Loucy (cell line): ENCODE measurements around the gene FSTL5.

Source experiments
- H2AFZ ChIP-seq: fragments of 200-600 bp; sonication (generic); 2 replicates; pipeline ENCODE4 v1.6.0; 2016; ENCODE audit warnings: antibody characterized with exemption, mild to moderate bottlenecking, low read length, moderate library complexity
- H3F3A ChIP-seq: fragments of 200-600 bp; 2 replicates; pipeline ENCODE4 v1.6.0; 2016; ENCODE audit warnings: antibody characterized with exemption, low read depth, mild to moderate bottlenecking
- H3K27me3 ChIP-seq: fragments of 200-600 bp; sonication (generic); 2 replicates; pipeline ENCODE4 v1.6.1; 2014; ENCODE audit warnings: low read length, mild to moderate bottlenecking; ENCODE audit not compliant: insufficient read depth, poor library complexity, severe bottlenecking
- H3K36me3 ChIP-seq: fragments of 200-600 bp; sonication (generic); 2 replicates; pipeline ENCODE4 v1.6.1; 2016; ENCODE audit warnings: low read length; ENCODE audit not compliant: insufficient read depth
- H3K4me1 ChIP-seq: fragments of 200-600 bp; sonication (generic); 2 replicates; pipeline ENCODE4 v1.5.1; 2014; ENCODE audit warnings: low read length, mild to moderate bottlenecking; ENCODE audit not compliant: insufficient read depth, poor library complexity, severe bottlenecking
- H3K4me2 ChIP-seq: fragments of 200-600 bp; sonication (generic); 2 replicates; pipeline ENCODE4 v1.6.0; 2014; ENCODE audit warnings: antibody characterized with exemption, low read length, low read depth, mild to moderate bottlenecking; ENCODE audit not compliant: poor library complexity, severe bottlenecking
- H3K4me3 ChIP-seq: fragments of 200-600 bp; sonication (generic); 2 replicates; pipeline ENCODE4 v1.5.1; 2014; ENCODE audit warnings: low read length, mild to moderate bottlenecking, mixed read lengths; ENCODE audit not compliant: poor library complexity, severe bottlenecking
- H3K79me2 ChIP-seq: fragments of 200-600 bp; sonication (generic); 2 replicates; pipeline ENCODE4 v1.6.1; 2014; ENCODE audit warnings: low read length; ENCODE audit not compliant: insufficient read depth
- H3K9ac ChIP-seq: fragments of 200-600 bp; sonication (generic); 2 replicates; pipeline ENCODE4 v1.6.0; 2014; ENCODE audit warnings: mild to moderate bottlenecking, low read depth, low read length, moderate library complexity; ENCODE audit not compliant: poor library complexity, severe bottlenecking
- H3K9me2 ChIP-seq: fragments of 200-600 bp; sonication (generic); replicated peaks from 2 replicates; pipeline ENCODE4 v1.6.1; 2016; ENCODE audit warnings: low read depth, low read length, mixed read lengths
- H3K9me3 ChIP-seq: fragments of 200-600 bp; sonication (generic); 2 replicates; pipeline ENCODE4 v1.6.1; 2014; ENCODE audit warnings: mild to moderate bottlenecking, antibody characterized with exemption, low read length, low read depth; ENCODE audit not compliant: insufficient read depth
- H4K20me1 ChIP-seq: fragments of 200-600 bp; sonication (generic); 2 replicates; pipeline ENCODE4 v1.6.0; 2014; ENCODE audit warnings: antibody characterized with exemption, low read length, mild to moderate bottlenecking; ENCODE audit not compliant: insufficient read depth, poor library complexity, severe bottlenecking
- CTCF ChIP-seq: fragments of 200-600 bp; sonication (generic); conservative IDR thresholded peaks from 2 replicates; pipeline ENCODE4 v1.5.1; 2014; ENCODE audit warnings: mild to moderate bottlenecking, antibody characterized with exemption, low read length
- EZH2phosphoT487 ChIP-seq: fragments of 200-600 bp; IDR thresholded peaks from 2 replicates; pipeline ENCODE4 v1.6.1; 2018; ENCODE audit warnings: antibody characterized with exemption, mild to moderate bottlenecking, moderate library complexity, borderline replicate concordance

Gene FSTL5

GRCh38 chr4:161564230-161564834 lies 599.5 kb downstream of the FSTL5 start:
- Histone ChIP-seq H3K9me2 (no peaks in the 10 kb centered on the region), H3K9ac (no peak overlapping the region), H4K20me1 (no peaks in the 10 kb centered on the region), H3K9me3 (no peaks in the 10 kb centered on the region), H3K4me2 (no peak overlapping the region), H3K27me3 (no peaks in the 10 kb centered on the region), H3K36me3 (no peaks in the 10 kb centered on the region), H3F3A (no peaks in the 10 kb centered on the region), H3K79me2 (no peaks in the 10 kb centered on the region), H2AFZ (no peak overlapping the region), H3K4me1 (no peaks in the 10 kb centered on the region), H3K4me3 (no peak overlapping the region)
- no peak; the same call in 1 of the 2 replicates for TF ChIP-seq CTCF

GRCh38 chr4:161555689-161556660 lies 607.8 kb downstream of the FSTL5 start:
- Histone ChIP-seq H3K4me1 (no peaks in the 10 kb centered on the region), H4K20me1 (no peaks in the 10 kb centered on the region), H3K9me2 (no peaks in the 10 kb centered on the region), H2AFZ (no peak overlapping the region), H3K4me2 (no peak overlapping the region), H3K9ac (no peak overlapping the region), H3K79me2 (no peaks in the 10 kb centered on the region), H3K36me3 (no peaks in the 10 kb centered on the region), H3K4me3 (no peak overlapping the region), H3F3A (no peaks in the 10 kb centered on the region), H3K27me3 (no peaks in the 10 kb centered on the region), H3K9me3 (no peaks in the 10 kb centered on the region)
- TF ChIP-seq CTCF (no peak), EZH2phosphoT487 (no peak)

GRCh38 chr4:161554372-161554990 lies 609.3 kb downstream of the FSTL5 start:
- Histone ChIP-seq H3K4me2 (no peak overlapping the region), H4K20me1 (no peaks in the 10 kb centered on the region), H3K9me2 (no peaks in the 10 kb centered on the region), H3K9ac (no peak overlapping the region), H3F3A (no peaks in the 10 kb centered on the region), H3K27me3 (no peaks in the 10 kb centered on the region), H2AFZ (no peak overlapping the region), H3K79me2 (no peaks in the 10 kb centered on the region), H3K36me3 (no peaks in the 10 kb centered on the region), H3K4me1 (no peaks in the 10 kb centered on the region), H3K9me3 (no peaks in the 10 kb centered on the region), H3K4me3 (no peak overlapping the region)
- no peak for TF ChIP-seq CTCF
